Measurements from ENCODE around the gene TNRC6A. TPM values are rescaled to one million over a fixed set of nuclear protein-coding genes. Genes with fewer than 3 reads are reported as not detected.
A peak's percentile ranks its signal among the peaks of the same experiment; 100 is the strongest.

Gene TNRC6A
- total and polyA plus RNA-seq, 9 of the 15 experiments (the other 6 are each of a cell fraction or from before 2014, with no cell fraction given) = 3.4 to 32.1 (median 26.6) TPM

DNA sequence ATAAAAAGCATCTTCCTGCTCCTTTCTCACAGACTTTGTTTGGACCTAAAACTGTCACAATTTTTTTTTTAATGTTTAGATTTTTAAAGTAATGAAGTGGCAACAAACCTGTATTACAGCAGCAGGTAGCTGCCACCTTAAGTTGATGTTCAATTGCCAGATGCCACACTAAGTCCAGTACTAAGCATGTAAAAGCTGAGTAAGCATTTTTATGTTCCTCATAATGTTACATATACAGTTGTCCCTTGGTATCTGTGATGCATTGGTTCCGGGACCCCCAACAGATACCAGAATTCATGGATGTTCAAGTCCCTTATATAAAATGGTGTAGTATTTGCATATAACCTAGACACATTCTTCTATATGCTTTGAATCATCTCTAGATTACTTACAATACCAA is 45.1 kb downstream of the TNRC6A start:
- intact Hi-C loops (cut with micrococcal nuclease) (no loop called here), in situ Hi-C loops (cut with MboI) (no loop called here)
- no peak for FAIRE-seq
- peaks cover 75% of the 10 kb centered on the region for H3K36me3 ChIP-seq (ENCODE audit: control insufficient read depth, insufficient read depth, low read length)
- ATAC-seq = no peak
- BruUV-seq (replicated peaks) = no TSS peak
- H2AFZ ChIP-seq (ENCODE audit: low read depth, low read length) = no peak overlapping the region
- no peak overlapping the region for H3K4me2 ChIP-seq (ENCODE audit: insufficient read depth, low read length)
- H3K79me2 ChIP-seq (ENCODE audit: control insufficient read depth, insufficient read depth, low read length) = peaks cover 47% of the 10 kb centered on the region
- no peaks in the 10 kb centered on the region for H3K9me3 ChIP-seq (replicated peaks; ENCODE audit: control insufficient read depth, insufficient read depth, low read depth, low read length)
- ChIA-PET CTCF (ENCODE audit: low intra/inter-chr PET ratio) (no interaction called here), POLR2A (interaction anchor here (1.6 kb wide), 1 partner anchor 12 kb away, joined by 4 read pairs; no protein-coding TSS in a partner anchor)
- WGBS (ENCODE audit: insufficient coverage, low coverage, missing lambda C conversion rate) = 86% methylated on average over 1 of the region's 1 CpG
- H3K9ac ChIP-seq (ENCODE audit: insufficient read depth in 1 of 2, low read depth in 2 of 2, low read length in 2 of 2) = no peak overlapping the region
- DNase-seq (ENCODE audit: extremely low read depth in 1 of 4, low spot score in 3 of 4) = no peak
- H3K27ac ChIP-seq (ENCODE audit: extremely low read depth, low read depth, low read length) = no peak overlapping the region
- H4K20me1 ChIP-seq (replicated peaks; ENCODE audit: control insufficient read depth, insufficient read depth, low read length) = no peaks in the 10 kb centered on the region; the same call in 1 of the 2 replicates
- H3K9me1 ChIP-seq (ENCODE audit: control insufficient read depth, insufficient read depth, low read length) = no peaks in the 10 kb centered on the region
- H3K27me3 ChIP-seq (ENCODE audit: control insufficient read depth in 2 of 2, insufficient read depth in 2 of 2, low read length in 2 of 2) = no peaks in the 10 kb centered on the region
- H3K4me1 ChIP-seq (replicated peaks in 1 of 2; ENCODE audit: control insufficient read depth in 2 of 2, insufficient read depth in 2 of 2, low read length in 2 of 2) = no peaks in the 10 kb centered on the region
- H3K4me3 ChIP-seq = no peak overlapping the region
- TF ChIP-seq MAFF (IDR thresholded peaks at IDR 0.05; ENCODE audit: low read length) (peak; percentile 96), HMGN3 (IDR thresholded peaks at IDR 0.05; ENCODE audit: borderline replicate concordance, extremely low read depth, insufficient read length, low read depth, low read length) (no peak), C11orf30 (IDR thresholded peaks at IDR 0.05; ENCODE audit: low read depth) (peak; percentile 88), ZNF253 (CRISPR knock-in tag; conservative IDR thresholded peaks at IDR 0.05) (no peak), FUS (optimal IDR thresholded peaks at IDR 0.05; ENCODE audit: low read depth, low read length) (no peak), PCBP2 (IDR thresholded peaks at IDR 0.05; ENCODE audit: low read depth, low read length, poor library complexity, severe bottlenecking) (no peak), HMG20B (CRISPR knock-in tag; IDR thresholded peaks at IDR 0.05) (no peak), SMAD1 (IDR thresholded peaks at IDR 0.05; ENCODE audit: low read depth, low read length, partially characterized antibody) (no peak), MAFK (IDR thresholded peaks at IDR 0.05; ENCODE audit: low read length) (peak; percentile 97), DACH1 (IDR thresholded peaks at IDR 0.05; ENCODE audit: partially characterized antibody) (no peak), MAFG (tag; conservative IDR thresholded peaks at IDR 0.05) (peak; percentile 85), BRF1 (IDR thresholded peaks at IDR 0.05; ENCODE audit: borderline replicate concordance, extremely low read depth, insufficient read length) (no peak), ZNF316 (IDR thresholded peaks at IDR 0.05) (peak; percentile 93)
- TF ChIP-seq, protein P1, sequence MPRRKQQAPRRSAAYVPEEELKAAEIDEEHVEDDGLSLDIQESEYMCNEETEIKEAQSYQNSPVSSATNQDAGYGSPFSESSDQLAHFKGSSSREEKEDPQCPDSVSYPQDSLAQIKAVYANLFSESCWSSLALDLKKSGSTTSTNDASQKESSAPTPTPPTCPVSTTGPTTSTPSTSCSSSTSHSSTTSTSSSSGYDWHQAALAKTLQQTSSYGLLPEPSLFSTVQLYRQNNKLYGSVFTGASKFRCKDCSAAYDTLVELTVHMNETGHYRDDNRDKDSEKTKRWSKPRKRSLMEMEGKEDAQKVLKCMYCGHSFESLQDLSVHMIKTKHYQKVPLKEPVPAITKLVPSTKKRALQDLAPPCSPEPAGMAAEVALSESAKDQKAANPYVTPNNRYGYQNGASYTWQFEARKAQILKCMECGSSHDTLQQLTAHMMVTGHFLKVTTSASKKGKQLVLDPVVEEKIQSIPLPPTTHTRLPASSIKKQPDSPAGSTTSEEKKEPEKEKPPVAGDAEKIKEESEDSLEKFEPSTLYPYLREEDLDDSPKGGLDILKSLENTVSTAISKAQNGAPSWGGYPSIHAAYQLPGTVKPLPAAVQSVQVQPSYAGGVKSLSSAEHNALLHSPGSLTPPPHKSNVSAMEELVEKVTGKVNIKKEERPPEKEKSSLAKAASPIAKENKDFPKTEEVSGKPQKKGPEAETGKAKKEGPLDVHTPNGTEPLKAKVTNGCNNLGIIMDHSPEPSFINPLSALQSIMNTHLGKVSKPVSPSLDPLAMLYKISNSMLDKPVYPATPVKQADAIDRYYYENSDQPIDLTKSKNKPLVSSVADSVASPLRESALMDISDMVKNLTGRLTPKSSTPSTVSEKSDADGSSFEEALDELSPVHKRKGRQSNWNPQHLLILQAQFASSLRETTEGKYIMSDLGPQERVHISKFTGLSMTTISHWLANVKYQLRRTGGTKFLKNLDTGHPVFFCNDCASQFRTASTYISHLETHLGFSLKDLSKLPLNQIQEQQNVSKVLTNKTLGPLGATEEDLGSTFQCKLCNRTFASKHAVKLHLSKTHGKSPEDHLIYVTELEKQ (CRISPR knock-in tag; IDR thresholded peaks at IDR 0.05) = no peak
- TF ChIP-seq, protein P2, sequence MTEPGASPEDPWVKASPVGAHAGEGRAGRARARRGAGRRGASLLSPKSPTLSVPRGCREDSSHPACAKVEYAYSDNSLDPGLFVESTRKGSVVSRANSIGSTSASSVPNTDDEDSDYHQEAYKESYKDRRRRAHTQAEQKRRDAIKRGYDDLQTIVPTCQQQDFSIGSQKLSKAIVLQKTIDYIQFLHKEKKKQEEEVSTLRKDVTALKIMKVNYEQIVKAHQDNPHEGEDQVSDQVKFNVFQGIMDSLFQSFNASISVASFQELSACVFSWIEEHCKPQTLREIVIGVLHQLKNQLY (CRISPR knock-in tag; conservative IDR thresholded peaks at IDR 0.05) = no peak
- TF ChIP-seq, protein P3, sequence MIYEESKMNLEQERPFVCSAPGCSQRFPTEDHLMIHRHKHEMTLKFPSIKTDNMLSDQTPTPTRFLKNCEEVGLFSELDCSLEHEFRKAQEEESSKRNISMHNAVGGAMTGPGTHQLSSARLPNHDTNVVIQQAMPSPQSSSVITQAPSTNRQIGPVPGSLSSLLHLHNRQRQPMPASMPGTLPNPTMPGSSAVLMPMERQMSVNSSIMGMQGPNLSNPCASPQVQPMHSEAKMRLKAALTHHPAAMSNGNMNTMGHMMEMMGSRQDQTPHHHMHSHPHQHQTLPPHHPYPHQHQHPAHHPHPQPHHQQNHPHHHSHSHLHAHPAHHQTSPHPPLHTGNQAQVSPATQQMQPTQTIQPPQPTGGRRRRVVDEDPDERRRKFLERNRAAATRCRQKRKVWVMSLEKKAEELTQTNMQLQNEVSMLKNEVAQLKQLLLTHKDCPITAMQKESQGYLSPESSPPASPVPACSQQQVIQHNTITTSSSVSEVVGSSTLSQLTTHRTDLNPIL (CRISPR knock-in tag; IDR thresholded peaks at IDR 0.05) = no peak
